Neural cell (in vitro differentiated cells): ENCODE measurements around the gene OR8S1. TPM values are rescaled to one million over a fixed set of nuclear protein-coding genes. Genes with fewer than 3 reads are reported as not detected.

ENCODE experiments used
- H2AFZ ChIP-seq: fragments of 200-600, 300-800 bp; sonication (generic), shearing (Covaris generic); 2 replicates; pipeline ENCODE4 v1.6.0; 2014; ENCODE audit warnings: low read depth, mild to moderate bottlenecking, antibody characterized with exemption, low read length, moderate library complexity
- H3F3A ChIP-seq: fragments of 200-600 bp; shearing (Covaris generic); 2 replicates; pipeline ENCODE4 v1.6.1; 2016; ENCODE audit warnings: mild to moderate bottlenecking, moderate library complexity, mixed read lengths, antibody characterized with exemption, low read length; ENCODE audit not compliant: insufficient read depth, poor library complexity, severe bottlenecking
- H3K27ac ChIP-seq: fragments of 200-600, 300-800 bp; sonication (generic), shearing (Covaris generic); 2 replicates; pipeline ENCODE4 v1.5.1; 2014; ENCODE audit warnings: mild to moderate bottlenecking, low read length, moderate library complexity
- H3K27me3 ChIP-seq: fragments of 300-800, 200-600 bp; sonication (generic), shearing (Covaris generic); 2 replicates; pipeline ENCODE4 v1.6.0; 2014; ENCODE audit warnings: mild to moderate bottlenecking, low read depth, low read length, moderate library complexity; ENCODE audit not compliant: insufficient read depth
- H3K36me3 ChIP-seq: fragments of 300-800, 200-600 bp; sonication (generic), shearing (Covaris generic); 2 replicates; pipeline ENCODE4 v1.5.1; 2014; ENCODE audit warnings: mild to moderate bottlenecking, antibody characterized with exemption, low read length, moderate library complexity; ENCODE audit not compliant: insufficient read depth
- H3K4me2 ChIP-seq: fragments of 300-800, 200-600 bp; sonication (generic), shearing (Covaris generic); 2 replicates; pipeline ENCODE4 v1.6.0; 2014; ENCODE audit warnings: mild to moderate bottlenecking, low read length
- H3K4me3 ChIP-seq: fragments of 300-800, 200-600 bp; sonication (generic), shearing (Covaris generic); 2 replicates; pipeline ENCODE4 v1.5.1; 2014; ENCODE audit warnings: mild to moderate bottlenecking, low read length, moderate library complexity
- H3K79me2 ChIP-seq: fragments of 200-600 bp; shearing (Covaris generic); replicated peaks from 2 replicates; pipeline ENCODE4 v1.6.0; 2014; ENCODE audit warnings: mild to moderate bottlenecking, low read length, moderate library complexity; ENCODE audit not compliant: insufficient read depth
- H3K9ac ChIP-seq: fragments of 300-800, 200-600 bp; sonication (generic), shearing (Covaris generic); 2 replicates; pipeline ENCODE4 v1.6.1; 2016; ENCODE audit warnings: mild to moderate bottlenecking, low read length, mixed read lengths
- H3K9me2 ChIP-seq: fragments of 200-600 bp; shearing (Covaris generic); 2 replicates; pipeline ENCODE4 v1.6.1; 2016; ENCODE audit warnings: mild to moderate bottlenecking, low read length, mixed read lengths; ENCODE audit not compliant: insufficient read depth
- H3K9me3 ChIP-seq: fragments of 200-600, 300-800 bp; sonication (generic), shearing (Covaris generic); 2 replicates; pipeline ENCODE4 v1.6.1; 2016; ENCODE audit warnings: mild to moderate bottlenecking, mixed run types, low read length, moderate library complexity, mixed read lengths
- H4K20me1 ChIP-seq: fragments of 200-600 bp; shearing (Covaris generic); 2 replicates; pipeline ENCODE4 v1.6.1; 2016; ENCODE audit warnings: mild to moderate bottlenecking, mixed run types; ENCODE audit not compliant: insufficient read depth
- CTCF ChIP-seq: fragments of 450-650 bp; IDR thresholded peaks from 2 replicates; pipeline ENCODE4 v1.5.1; 2014; ENCODE audit warnings: antibody characterized with exemption, mild to moderate bottlenecking, moderate library complexity; ENCODE audit not compliant: poor library complexity, severe bottlenecking
- EP300 ChIP-seq: fragments of 450-650 bp; conservative IDR thresholded peaks from 2 replicates; pipeline ENCODE4 v1.6.1; 2014; ENCODE audit warnings: antibody characterized with exemption, mild to moderate bottlenecking, moderate library complexity; ENCODE audit not compliant: poor library complexity, severe bottlenecking
- EZH2 ChIP-seq: fragments of 200-600, 300-800 bp; shearing (Covaris generic), sonication (generic); IDR thresholded peaks from 2 replicates; pipeline ENCODE4 v1.6.1; 2014; ENCODE audit warnings: antibody characterized with exemption, low read length, borderline replicate concordance, mild to moderate bottlenecking; ENCODE audit not compliant: insufficient read depth, poor library complexity, severe bottlenecking
- MXI1 ChIP-seq: fragments of 450-650 bp; conservative IDR thresholded peaks from 2 replicates; pipeline ENCODE4 v1.6.1; 2014; ENCODE audit warnings: antibody characterized with exemption, mild to moderate bottlenecking; ENCODE audit not compliant: poor library complexity, severe bottlenecking
- POLR2AphosphoS5 ChIP-seq: IDR thresholded peaks from 2 replicates; pipeline ENCODE4 v1.6.1; 2012
- RAD21 ChIP-seq: fragments of 450-650 bp; conservative IDR thresholded peaks from 2 replicates; pipeline ENCODE4 v1.6.1; 2014; ENCODE audit warnings: antibody characterized with exemption, mild to moderate bottlenecking, moderate library complexity
- REST ChIP-seq: IDR thresholded peaks from 2 replicates; pipeline ENCODE4 v1.6.1; 2012; ENCODE audit warnings: borderline replicate concordance
- SMC3 ChIP-seq: fragments of 450-650 bp; conservative IDR thresholded peaks from 2 replicates; pipeline ENCODE4 v1.6.1; 2014; ENCODE audit warnings: antibody characterized with exemption, mild to moderate bottlenecking, moderate library complexity; ENCODE audit not compliant: poor library complexity
- TAF1 ChIP-seq: IDR thresholded peaks from 2 replicates; pipeline ENCODE4 v1.6.1; 2012; ENCODE audit warnings: low read depth
- polyA plus RNA-seq: library from polyadenylated mRNA; depleted of rRNA; stranded (reverse); fragments of >200 nt; gene quantifications from 2 replicates; pipeline ENCODE4 v1.2.3, GENCODE V29; 2014

OR8S1 gene
- polyA plus RNA-seq, 1 donor from 2014 or later, result not detected

- H3K27ac ChIP-seq, result no peak overlapping the region
- H4K20me1 ChIP-seq, result no peaks in the 10 kb centered on the region
- no peaks in the 10 kb centered on the region for H3K79me2 ChIP-seq
- H3K27me3 ChIP-seq, result no peaks in the 10 kb centered on the region
- H3K4me2 ChIP-seq, result no peak overlapping the region
- H3K9ac ChIP-seq, result no peak overlapping the region
- TF ChIP-seq SMC3 (no peak), RAD21 (no peak), REST (no peak), CTCF (no peak), EZH2 (no peak), EP300 (no peak), TAF1 (no peak), MXI1 (no peak), POLR2AphosphoS5 (no peak)
- H3K36me3 ChIP-seq, result no peaks in the 10 kb centered on the region
- no peak overlapping the region for H3K4me3 ChIP-seq
- no peaks in the 10 kb centered on the region for H3F3A ChIP-seq
- no peak overlapping the region for H2AFZ ChIP-seq
- H3K9me2 ChIP-seq, result no peaks in the 10 kb centered on the region
- no peaks in the 10 kb centered on the region for H3K9me3 ChIP-seq
Observed at GRCh38 chr12:48527891-48528670, 2.6 kb downstream of the OR8S1 start.

- H4K20me1 ChIP-seq, result no peaks in the 10 kb centered on the region
- TF ChIP-seq POLR2AphosphoS5, result no peak
- no peak for TF ChIP-seq SMC3
- TF ChIP-seq MXI1, result no peak
- TF ChIP-seq RAD21, result no peak
- H3K36me3 ChIP-seq, result no peaks in the 10 kb centered on the region
- H3K9ac ChIP-seq, result no peak overlapping the region
- no peak overlapping the region for H3K27ac ChIP-seq
- H3K9me2 ChIP-seq, result no peaks in the 10 kb centered on the region
- H2AFZ ChIP-seq, result no peak overlapping the region
- no peaks in the 10 kb centered on the region for H3F3A ChIP-seq
- H3K9me3 ChIP-seq, result no peaks in the 10 kb centered on the region
- no peak overlapping the region for H3K4me2 ChIP-seq
- no peaks in the 10 kb centered on the region for H3K27me3 ChIP-seq
- no peak overlapping the region for H3K4me3 ChIP-seq
- H3K79me2 ChIP-seq, result no peaks in the 10 kb centered on the region
Observed at GRCh38 chr12:48532601-48533000, 7.2 kb downstream of the OR8S1 start.
